Activated naive CD4-positive, alpha-beta T cell treated with anti-CD3 and anti-CD28 coated beads for 36 hours (primary cell): ENCODE results near the gene YTHDF1. TPM values are rescaled to one million over a fixed set of nuclear protein-coding genes. Genes with fewer than 3 reads are reported as not detected.

Experiments
- CTCF ChIA-PET: fragments of 350-600 bp; sonication (Branson Sonifier 250); formaldehyde crosslinking; loops from one replicate; lab custom pipeline; 2021; ENCODE audit warnings: antibody characterized with exemption; lab: Charles Lee
- DNase-seq: peaks from one replicate; pipeline ENCODE4 v3.0.0-alpha.2; 2020
- H3K27ac Mint-ChIP-seq: one replicate; pipeline ENCODE4 v1.8.0; 2021; ENCODE audit warnings: mild to moderate bottlenecking, mixed read lengths
- H3K27me3 Mint-ChIP-seq: one replicate; pipeline ENCODE4 v1.8.0; 2021; ENCODE audit warnings: low read depth, mixed read lengths
- H3K36me3 Mint-ChIP-seq: one replicate; pipeline ENCODE4 v1.8.0; 2021; ENCODE audit warnings: low read depth, mixed read lengths
- H3K4me1 Mint-ChIP-seq: one replicate; pipeline ENCODE4 v1.8.0; 2021; ENCODE audit warnings: low read depth, mixed read lengths
- H3K4me3 Mint-ChIP-seq: one replicate; pipeline ENCODE4 v1.8.0; 2021; ENCODE audit warnings: mild to moderate bottlenecking, moderate library complexity, mixed read lengths
- H3K9me3 Mint-ChIP-seq: one replicate; pipeline ENCODE4 v1.8.0; 2021; ENCODE audit warnings: mixed read lengths
- intact Hi-C: fragments of 100-400 bp; cut with micrococcal nuclease; formaldehyde crosslinking; loops from one replicate; pipeline ENCODE4 v1.15.1; 2023
- total RNA-seq, 2 experiments: library from RNA; stranded (reverse); gene quantifications; one replicate each; pipeline ENCODE4 v1.2.3, GENCODE V29; 2021

YTHDF1 gene
- total RNA-seq, 2 experiments from 2014 or later, result 27.6 to 27.8 TPM

DNA sequence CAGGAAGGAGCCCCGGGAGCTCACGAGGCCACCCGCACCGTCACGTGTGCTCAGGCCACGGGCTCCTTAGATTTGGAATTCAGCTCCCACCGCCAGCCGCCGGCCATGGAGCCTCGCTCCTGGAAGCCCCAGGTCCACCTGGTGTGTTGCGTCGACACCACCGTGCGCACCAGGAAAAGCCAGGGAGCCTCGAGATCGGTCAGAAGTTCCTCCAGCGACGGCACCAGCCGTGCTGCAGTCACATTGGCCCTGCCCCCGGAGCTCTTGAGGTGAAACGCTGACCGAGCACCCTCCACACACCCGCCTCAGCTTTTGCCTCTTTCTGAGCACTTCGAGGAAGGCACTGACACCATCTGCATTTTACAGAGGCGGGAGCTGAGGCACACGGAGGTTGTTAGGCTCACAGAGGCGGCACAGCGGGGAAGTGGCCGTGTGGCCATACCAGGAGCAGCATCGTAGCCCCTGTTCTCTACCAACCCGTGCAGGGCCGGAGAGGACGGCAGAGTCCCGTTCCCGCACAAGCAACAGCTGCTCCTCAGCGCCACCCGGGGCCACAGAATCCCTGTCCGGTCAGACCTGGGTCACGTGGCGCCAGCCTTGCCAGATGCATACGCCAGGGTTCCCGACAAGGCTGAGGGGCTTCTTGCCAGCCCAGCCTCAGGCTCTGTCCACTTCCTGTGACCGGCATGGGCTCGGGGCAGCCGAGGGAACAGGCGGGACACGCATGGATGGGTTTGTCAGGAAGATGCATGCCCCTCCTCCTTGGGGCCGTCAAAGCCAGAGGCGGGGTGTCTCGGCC lies 30.8 kb upstream of the YTHDF1 start:
- H3K27me3 Mint-ChIP-seq, result peaks cover 11% of the 10 kb centered on the region
- no peak overlapping the region for H3K27ac Mint-ChIP-seq
- H3K9me3 Mint-ChIP-seq, result no peaks in the 10 kb centered on the region
- no peak overlapping the region for H3K4me3 Mint-ChIP-seq
- no peaks in the 10 kb centered on the region for H3K4me1 Mint-ChIP-seq
- H3K36me3 Mint-ChIP-seq, result no peaks in the 10 kb centered on the region
- intact Hi-C loops, result no loop called here
- DNase-seq, result no peak
- CTCF ChIA-PET, result interaction anchor here (2.5 kb wide), 1 partner anchor 23 kb away, joined by 11 read pairs; no protein-coding TSS in a partner anchor

DNA sequence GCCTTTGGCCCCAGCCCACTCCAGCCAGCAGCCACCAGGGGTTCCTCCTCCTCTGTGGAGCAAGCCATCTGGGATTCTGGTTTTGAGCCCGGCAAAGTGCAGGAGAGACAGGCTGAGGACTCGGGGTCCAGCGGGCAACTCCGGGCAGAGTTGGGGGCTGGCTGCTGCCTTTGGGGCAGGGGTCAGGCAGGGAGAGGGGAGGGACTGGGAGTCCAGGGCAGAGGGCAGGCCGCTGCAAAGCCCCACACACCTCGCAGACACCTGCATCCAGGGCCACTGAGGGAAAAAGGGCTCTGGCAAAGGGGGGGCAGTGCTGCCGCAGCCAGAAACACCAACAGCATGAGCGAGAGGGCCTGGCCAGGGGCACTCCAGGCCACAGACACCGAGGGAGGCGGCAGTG lies 28.5 kb upstream of the YTHDF1 start:
- DNase-seq, result no peak
- CTCF ChIA-PET, result no interaction called here
- Mint-ChIP-seq H3K27me3 (peaks cover 9% of the 10 kb centered on the region), H3K9me3 (no peaks in the 10 kb centered on the region), H3K36me3 (no peaks in the 10 kb centered on the region), H3K4me3 (no peak overlapping the region), H3K27ac (no peak overlapping the region), H3K4me1 (no peaks in the 10 kb centered on the region)
- intact Hi-C loops, result no loop called here

DNA sequence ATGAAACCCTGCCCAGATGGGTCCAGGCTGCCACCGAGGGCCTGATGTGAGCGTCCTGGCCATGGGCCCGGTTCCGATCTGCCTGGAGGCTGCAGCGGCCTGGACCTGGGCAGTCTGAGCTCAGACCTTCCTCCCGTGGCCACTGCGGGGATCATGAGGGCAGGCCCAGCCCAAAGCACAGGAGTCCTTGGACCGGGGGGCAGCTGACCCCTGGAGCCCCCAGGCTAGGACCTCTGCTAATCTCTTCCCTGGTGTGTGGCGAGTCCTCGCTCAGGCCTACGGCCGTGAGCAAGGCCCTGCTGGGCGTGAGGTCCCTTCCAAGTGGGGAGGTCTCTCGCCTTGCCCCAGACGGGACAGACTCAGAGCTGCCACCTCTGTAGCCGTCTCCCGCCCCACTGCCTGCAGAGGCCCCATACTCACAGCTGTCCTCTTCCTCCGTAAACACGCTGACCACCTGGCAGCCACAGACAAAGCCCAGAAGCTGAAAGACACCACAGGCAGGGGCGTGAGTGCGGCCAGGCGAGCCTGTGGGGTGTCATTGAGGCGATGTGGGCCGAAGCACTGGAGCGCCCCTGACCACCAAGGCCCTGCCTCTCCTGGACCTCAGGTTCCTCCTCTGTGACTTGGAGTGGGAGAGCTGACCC lies 27.8 kb upstream of the YTHDF1 start:
- Mint-ChIP-seq H3K4me1 (no peaks in the 10 kb centered on the region), H3K9me3 (no peaks in the 10 kb centered on the region), H3K27me3 (peaks cover 5% of the 10 kb centered on the region), H3K4me3 (no peak overlapping the region), H3K36me3 (no peaks in the 10 kb centered on the region), H3K27ac (no peak overlapping the region)
- DNase-seq, result no peak
- CTCF ChIA-PET, result no interaction called here
- intact Hi-C loops, result no loop called here

DNA sequence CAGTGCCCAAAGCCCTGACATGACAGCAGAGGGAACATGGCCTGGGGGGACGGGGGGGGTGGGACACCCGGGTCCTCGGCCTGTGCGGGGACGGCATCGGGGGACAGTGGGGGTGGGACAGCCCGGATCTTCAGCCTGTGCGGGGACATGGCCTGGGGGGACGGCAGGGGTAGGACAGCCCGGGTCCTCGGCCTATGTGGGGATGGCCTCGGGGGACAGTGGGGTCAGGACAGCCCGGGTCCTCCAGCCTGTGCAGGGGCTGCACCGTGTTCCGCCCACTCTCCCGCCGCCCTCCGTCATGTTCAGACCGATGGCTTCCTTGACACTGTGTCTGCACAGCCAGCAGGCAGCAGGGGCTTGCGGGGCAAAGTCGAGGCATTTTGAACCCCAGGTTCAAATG lies 26.8 kb upstream of the YTHDF1 start:
- Mint-ChIP-seq H3K9me3 (no peaks in the 10 kb centered on the region), H3K4me1 (no peaks in the 10 kb centered on the region), H3K4me3 (no peak overlapping the region), H3K36me3 (no peaks in the 10 kb centered on the region), H3K27ac (no peak overlapping the region), H3K27me3 (no peaks in the 10 kb centered on the region)
- CTCF ChIA-PET, result no interaction called here
- intact Hi-C loops, result no loop called here
- DNase-seq, result no peak

DNA sequence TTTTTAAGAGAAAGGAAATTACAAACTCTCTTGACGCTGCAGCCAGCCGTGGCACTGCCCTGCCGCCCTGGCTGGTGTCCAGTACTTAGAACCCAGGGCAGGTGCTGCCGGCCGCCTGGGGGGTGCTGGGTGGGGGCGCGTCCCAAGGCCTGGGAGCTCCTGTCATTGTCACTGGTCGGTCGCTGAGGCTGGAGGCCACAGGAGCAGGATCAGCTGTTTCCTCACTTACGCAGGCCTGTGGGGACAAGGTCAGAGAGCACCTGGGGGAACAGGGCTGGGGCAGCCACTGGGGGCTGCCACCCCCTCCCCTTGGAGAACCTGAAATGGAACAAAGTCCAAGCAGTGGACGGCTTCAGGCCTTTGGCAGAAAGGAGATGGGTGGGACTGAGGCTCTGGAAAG lies 25.3 kb upstream of the YTHDF1 start:
- intact Hi-C loops, result no loop called here

DNA sequence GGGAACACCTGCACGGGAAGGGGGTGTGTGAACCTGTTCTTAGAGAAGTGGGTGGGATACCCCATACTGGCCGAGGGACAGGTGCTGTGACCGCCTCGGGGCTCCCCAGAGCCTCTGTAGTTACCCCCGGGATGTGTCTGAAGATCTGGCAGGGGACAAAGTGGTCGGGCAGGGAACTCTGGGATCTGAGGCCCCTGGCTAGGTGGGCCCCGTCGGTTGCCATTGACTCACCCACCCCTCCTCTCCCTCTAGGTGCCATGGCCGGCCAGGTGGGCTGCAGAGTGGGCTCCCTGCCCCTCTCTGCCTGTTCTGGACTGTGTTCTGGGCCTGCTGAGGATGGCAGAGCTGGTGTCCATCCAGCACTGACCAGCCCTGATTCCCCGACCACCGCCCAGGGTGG lies 24.1 kb upstream of the YTHDF1 start:
- H3K27ac Mint-ChIP-seq, result no peak overlapping the region
- no peak for DNase-seq
- peaks cover 1% of the 10 kb centered on the region for H3K4me1 Mint-ChIP-seq
- H3K27me3 Mint-ChIP-seq, result no peaks in the 10 kb centered on the region
- intact Hi-C loops, result no loop called here
- H3K4me3 Mint-ChIP-seq, result no peak overlapping the region
- no peaks in the 10 kb centered on the region for H3K36me3 Mint-ChIP-seq
- H3K9me3 Mint-ChIP-seq, result no peaks in the 10 kb centered on the region
- CTCF ChIA-PET, result no interaction called here

More for the DNA sequence above, 25.3 kb upstream of the YTHDF1 start:
- no peaks in the 10 kb centered on the region for H3K9me3 Mint-ChIP-seq
- no peak for DNase-seq
- CTCF ChIA-PET, result no interaction called here
- no peaks in the 10 kb centered on the region for H3K27me3 Mint-ChIP-seq
- no peak overlapping the region for H3K27ac Mint-ChIP-seq
- H3K4me1 Mint-ChIP-seq, result no peaks in the 10 kb centered on the region
- no peaks in the 10 kb centered on the region for H3K36me3 Mint-ChIP-seq
- H3K4me3 Mint-ChIP-seq, result no peak overlapping the region

DNA sequence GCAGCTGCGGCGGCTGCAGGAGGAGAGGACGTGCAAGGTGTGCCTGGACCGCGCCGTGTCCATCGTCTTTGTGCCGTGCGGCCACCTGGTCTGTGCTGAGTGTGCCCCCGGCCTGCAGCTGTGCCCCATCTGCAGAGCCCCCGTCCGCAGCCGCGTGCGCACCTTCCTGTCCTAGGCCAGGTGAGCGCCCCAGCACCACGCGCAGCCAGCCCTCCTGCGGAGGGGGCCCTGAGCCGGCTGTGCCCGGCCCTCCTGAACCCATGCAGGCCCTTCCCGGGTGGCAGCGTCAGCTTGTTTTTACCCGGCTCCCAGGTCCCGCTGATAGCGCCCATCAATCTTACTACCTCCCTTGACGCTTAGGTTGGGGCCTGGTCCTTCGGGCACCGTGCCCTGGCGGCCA lies 23.5 kb upstream of the YTHDF1 start:
- Mint-ChIP-seq H3K27me3 (no peaks in the 10 kb centered on the region), H3K4me3 (no peak overlapping the region), H3K4me1 (peaks cover 4% of the 10 kb centered on the region), H3K27ac (no peak overlapping the region), H3K9me3 (no peaks in the 10 kb centered on the region), H3K36me3 (no peaks in the 10 kb centered on the region)
- CTCF ChIA-PET, result interaction anchor here (1.2 kb wide), 1 partner anchor 16 kb away, joined by 7 read pairs; no protein-coding TSS in a partner anchor
- intact Hi-C loops, result no loop called here
- DNase-seq, result no peak

DNA sequence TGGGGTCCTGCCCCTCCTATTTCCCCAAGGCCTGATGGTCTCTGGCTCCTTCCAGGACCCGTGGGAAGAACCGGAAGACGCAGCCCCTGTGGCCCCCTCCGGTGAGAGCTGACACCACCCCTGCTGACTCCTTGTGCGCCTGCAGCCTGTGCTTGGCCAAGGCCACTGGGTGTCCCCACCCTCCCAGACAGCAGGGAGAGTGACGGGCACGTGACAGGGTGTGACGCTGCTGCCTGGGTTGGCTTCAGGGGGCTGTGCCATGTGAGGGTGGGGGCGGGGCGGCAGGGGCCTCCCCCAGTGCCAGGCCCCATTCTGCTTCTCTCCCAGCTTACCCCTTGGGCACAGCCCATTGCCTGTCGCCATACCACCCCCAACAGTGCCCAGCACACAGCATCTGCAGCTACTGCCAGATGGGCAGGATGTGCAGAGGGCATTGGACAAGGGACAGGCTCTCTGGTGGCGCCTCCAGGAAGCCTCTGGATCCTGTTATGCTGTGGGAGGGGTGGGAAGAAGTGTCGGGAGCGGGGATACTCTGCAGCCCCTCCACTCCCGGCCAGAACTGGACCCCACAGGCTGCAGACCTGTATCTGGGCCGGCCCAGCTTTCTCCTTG lies 22.7 kb upstream of the YTHDF1 start:
- no peaks in the 10 kb centered on the region for H3K27me3 Mint-ChIP-seq
- H3K4me3 Mint-ChIP-seq, result no peak overlapping the region
- no peak overlapping the region for H3K27ac Mint-ChIP-seq
- CTCF ChIA-PET, result interaction anchor here (1.2 kb wide), 1 partner anchor 15 kb away, joined by 7 read pairs; no protein-coding TSS in a partner anchor
- H3K9me3 Mint-ChIP-seq, result no peaks in the 10 kb centered on the region
- intact Hi-C loops, result no loop called here
- peaks cover 4% of the 10 kb centered on the region for H3K4me1 Mint-ChIP-seq
- no peak for DNase-seq
- no peaks in the 10 kb centered on the region for H3K36me3 Mint-ChIP-seq

DNA sequence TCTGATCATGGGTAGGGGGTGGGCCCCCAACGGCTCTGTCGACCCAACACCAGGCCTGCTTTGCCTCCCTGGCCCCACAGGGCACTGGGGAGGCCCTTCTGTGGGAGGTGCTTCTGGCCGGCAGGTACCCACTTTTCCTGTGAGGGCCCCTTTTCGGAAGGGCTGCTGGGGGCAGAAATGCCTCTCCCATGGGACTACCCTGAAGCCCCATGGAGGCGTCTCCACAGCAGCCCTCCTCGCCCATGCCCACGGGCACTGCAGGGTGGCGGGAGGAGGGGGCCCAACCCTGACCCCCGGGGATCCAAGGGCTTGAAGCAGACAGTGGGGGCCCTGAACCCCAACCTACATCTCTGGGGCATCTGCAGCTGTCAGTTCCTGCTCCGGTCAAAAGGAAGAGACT lies 22.1 kb upstream of the YTHDF1 start:
- intact Hi-C loops, result no loop called here
- Mint-ChIP-seq H3K4me1 (peaks cover 4% of the 10 kb centered on the region), H3K27me3 (no peaks in the 10 kb centered on the region), H3K36me3 (no peaks in the 10 kb centered on the region), H3K4me3 (no peak overlapping the region), H3K9me3 (no peaks in the 10 kb centered on the region), H3K27ac (no peak overlapping the region)
- no peak for DNase-seq
- CTCF ChIA-PET, result interaction anchor here (6.4 kb wide), 1 partner anchor 14 kb away, joined by 42 read pairs; no protein-coding TSS in a partner anchor

DNA sequence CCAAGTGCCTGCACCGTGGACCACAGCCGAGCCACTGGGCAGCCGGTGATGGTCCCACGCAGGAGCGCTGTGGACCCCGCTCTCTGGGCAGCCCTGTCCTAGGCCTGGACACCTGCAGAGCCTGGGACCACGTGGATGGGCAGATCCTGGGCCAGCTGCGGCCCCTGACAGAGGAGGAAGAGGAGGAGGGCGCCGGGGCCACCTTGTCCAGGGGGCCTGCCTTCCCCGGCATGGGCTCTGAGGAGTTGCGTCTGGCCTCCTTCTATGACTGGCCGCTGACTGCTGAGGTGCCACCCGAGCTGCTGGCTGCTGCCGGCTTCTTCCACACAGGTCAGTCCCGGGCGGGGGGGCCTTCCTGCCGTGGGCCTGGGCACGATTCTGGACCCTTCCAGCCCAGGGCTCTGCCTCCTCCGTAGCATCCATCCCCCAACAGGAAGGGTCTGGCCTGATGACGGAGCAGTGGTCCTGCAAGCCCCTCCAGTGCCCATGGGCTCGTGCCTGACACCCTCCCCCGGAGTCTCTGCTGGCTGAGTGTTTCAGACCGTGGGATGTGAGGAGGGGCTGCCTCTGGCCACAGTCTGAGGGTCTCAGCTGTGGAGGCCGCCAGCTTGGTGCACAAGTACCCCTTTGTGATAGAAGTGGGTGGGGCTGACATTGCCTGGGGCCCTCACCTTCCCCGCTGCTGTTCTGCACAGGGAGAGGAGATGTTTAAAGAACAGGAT lies 20.3 kb upstream of the YTHDF1 start:
- peaks cover 4% of the 10 kb centered on the region for H3K4me1 Mint-ChIP-seq
- intact Hi-C loops, result no loop called here
- CTCF ChIA-PET, result interaction anchor here (0.6 to 6.4 kb wide), 2 partner anchors 12 to 381 kb away, joined by 3 to 42 read pairs; no protein-coding TSS in a partner anchor
- H3K4me3 Mint-ChIP-seq, result no peak overlapping the region
- no peak overlapping the region for H3K27ac Mint-ChIP-seq
- no peak for DNase-seq
- H3K9me3 Mint-ChIP-seq, result no peaks in the 10 kb centered on the region
- H3K27me3 Mint-ChIP-seq, result peaks cover 11% of the 10 kb centered on the region
- H3K36me3 Mint-ChIP-seq, result no peaks in the 10 kb centered on the region

DNA sequence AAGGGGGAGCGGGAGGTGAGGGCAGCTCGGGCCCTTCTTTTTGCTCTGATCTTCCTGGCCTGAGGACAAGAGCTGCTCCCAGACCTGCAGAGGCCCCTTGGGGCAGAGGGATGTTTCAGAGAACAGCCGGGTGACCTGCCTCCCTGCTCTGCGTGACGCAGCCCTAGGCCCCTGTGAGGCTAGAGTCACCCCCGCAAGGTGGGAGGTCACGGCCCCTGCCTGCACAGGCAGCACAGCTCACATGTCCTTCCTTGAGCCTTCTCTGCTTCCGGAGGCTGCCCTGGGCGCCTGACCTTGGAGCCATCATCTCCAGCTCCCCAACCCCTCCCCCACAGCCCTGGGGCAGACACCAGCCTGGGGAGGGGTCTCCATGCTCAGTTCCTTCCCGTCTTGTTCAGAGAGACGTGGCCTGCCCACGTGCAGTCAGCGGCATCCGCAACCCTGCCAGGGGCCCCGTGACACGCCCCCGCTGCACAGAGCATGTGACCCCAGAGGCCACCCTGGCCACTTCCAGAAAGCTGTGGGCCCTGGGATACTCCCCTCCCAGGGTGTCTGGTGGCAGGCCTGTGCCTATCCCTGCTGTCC lies 19.6 kb upstream of the YTHDF1 start, which contains the start of gene BIRC7:
Gene BIRC7 (plus strand): TSS at position 507 of the 585 bp plus-strand sequence. CDS start 192 bp downstream, outside the sequence.
- intact Hi-C loops, result no loop called here
- H3K9me3 Mint-ChIP-seq, result no peaks in the 10 kb centered on the region
- DNase-seq, result no peak
- H3K27me3 Mint-ChIP-seq, result peaks cover 16% of the 10 kb centered on the region
- no peak within 1 kb of the TSS for H3K27ac Mint-ChIP-seq
- H3K4me3 Mint-ChIP-seq, result no peak within 1 kb of the TSS
- peaks cover 4% of the 10 kb centered on the region for H3K4me1 Mint-ChIP-seq
- H3K36me3 Mint-ChIP-seq, result no peaks in the 10 kb centered on the region
- CTCF ChIA-PET, result interaction anchor here (0.6 to 6.4 kb wide), 4 partner anchors 10 to 380 kb away, joined by 3 to 42 read pairs (median 4); no protein-coding TSS in a partner anchor
